Neural progenitor cell (in vitro differentiated cells): ENCODE measurements around the gene MVD. TPM values are rescaled to one million over a fixed set of nuclear protein-coding genes. Genes with fewer than 3 reads are reported as not detected.
A peak's percentile ranks its signal among the peaks of the same experiment; 100 is the strongest.

Experiments used
- DNase-seq: peaks from one replicate; pipeline ENCODE4 v3.0.0-alpha.2; 2016; ENCODE audit warnings: low spot score
- H2AFZ ChIP-seq: fragments of 200-600 bp; sonication (generic); replicated peaks from 2 replicates; pipeline ENCODE4 v1.6.1; 2016; ENCODE audit warnings: antibody characterized with exemption
- H3F3A ChIP-seq: fragments of 200-600 bp; sonication (generic); 2 replicates; pipeline ENCODE4 v1.6.1; 2016; ENCODE audit warnings: antibody characterized with exemption, low read depth
- H3K27ac ChIP-seq: fragments of 200-600 bp; sonication (generic); 2 replicates; pipeline ENCODE4 v1.5.1; 2016; ENCODE audit warnings: mild to moderate bottlenecking
- H3K27me3 ChIP-seq: fragments of 200-600 bp; sonication (generic); 2 replicates; pipeline ENCODE4 v1.6.1; 2016; ENCODE audit warnings: mild to moderate bottlenecking, moderate library complexity
- H3K36me3 ChIP-seq: fragments of 200-600 bp; sonication (generic); 2 replicates; pipeline ENCODE4 v1.5.1; 2016
- H3K4me1 ChIP-seq: fragments of 200-600 bp; sonication (generic); 2 replicates; pipeline ENCODE4 v1.6.1; 2016; ENCODE audit warnings: mixed run types
- H3K4me2 ChIP-seq: fragments of 200-600 bp; sonication (generic); 2 replicates; pipeline ENCODE4 v1.6.1; 2016
- H3K4me3 ChIP-seq: fragments of 200-600 bp; sonication (generic); 2 replicates; pipeline ENCODE4 v1.5.1; 2016
- H3K79me2 ChIP-seq: fragments of 200-600 bp; sonication (generic); 2 replicates; pipeline ENCODE4 v1.6.1; 2016; ENCODE audit warnings: low read depth
- H3K9ac ChIP-seq: fragments of 200-600 bp; sonication (generic); 2 replicates; pipeline ENCODE4 v1.6.1; 2016
- H3K9me3 ChIP-seq: fragments of 200-600 bp; sonication (generic); 2 replicates; pipeline ENCODE4 v1.5.1; 2016; ENCODE audit warnings: low read depth
- H4K20me1 ChIP-seq: fragments of 200-600 bp; sonication (generic); 2 replicates; pipeline ENCODE4 v1.6.1; 2016; ENCODE audit warnings: low read depth
- H3K27ac Mint-ChIP-seq: 3 replicates; pipeline ENCODE4 v1.8.0; 2021; ENCODE audit warnings: mixed read lengths
- H3K27me3 Mint-ChIP-seq: 2 replicates; pipeline ENCODE4 v1.8.0; 2022; ENCODE audit warnings: low read depth, mild to moderate bottlenecking, inconsistent platforms, moderate library complexity, mixed read lengths; ENCODE audit not compliant: insufficient read depth
- H3K36me3 Mint-ChIP-seq: 3 replicates; pipeline ENCODE4 v1.8.0; 2021; ENCODE audit warnings: mixed read lengths
- H3K4me1 Mint-ChIP-seq: 3 replicates; pipeline ENCODE4 v1.8.0; 2021; ENCODE audit warnings: mixed read lengths
- H3K4me3 Mint-ChIP-seq: 3 replicates; pipeline ENCODE4 v1.8.0; 2021; ENCODE audit warnings: mild to moderate bottlenecking, moderate library complexity, mixed read lengths
- H3K9me3 Mint-ChIP-seq: 3 replicates; pipeline ENCODE4 v1.8.0; 2020; ENCODE audit warnings: mixed read lengths
- CTCF ChIP-seq: fragments of 200-600 bp; sonication (generic); IDR thresholded peaks from 2 replicates; pipeline ENCODE4 v1.5.1; 2017; ENCODE audit warnings: antibody characterized with exemption, mild to moderate bottlenecking
- EZH2 ChIP-seq: fragments of 200-600 bp; sonication (generic); IDR thresholded peaks from 2 replicates; pipeline ENCODE4 v1.6.1; 2017; ENCODE audit warnings: antibody characterized with exemption, mild to moderate bottlenecking, moderate library complexity
- EZH2phosphoT487 ChIP-seq: fragments of 200-600 bp; sonication (generic); IDR thresholded peaks from 2 replicates; pipeline ENCODE4 v1.6.1; 2017; ENCODE audit warnings: antibody characterized with exemption
- total RNA-seq: library from RNA; depleted of rRNA; stranded (reverse); fragments of >200 nt; gene quantifications from 2 replicates; pipeline ENCODE4 v1.2.3, GENCODE V29; 2015; ENCODE audit warnings: low replicate concordance

MVD gene
- total RNA-seq, 1 donor from 2014 or later = 12.7 TPM

DNA sequence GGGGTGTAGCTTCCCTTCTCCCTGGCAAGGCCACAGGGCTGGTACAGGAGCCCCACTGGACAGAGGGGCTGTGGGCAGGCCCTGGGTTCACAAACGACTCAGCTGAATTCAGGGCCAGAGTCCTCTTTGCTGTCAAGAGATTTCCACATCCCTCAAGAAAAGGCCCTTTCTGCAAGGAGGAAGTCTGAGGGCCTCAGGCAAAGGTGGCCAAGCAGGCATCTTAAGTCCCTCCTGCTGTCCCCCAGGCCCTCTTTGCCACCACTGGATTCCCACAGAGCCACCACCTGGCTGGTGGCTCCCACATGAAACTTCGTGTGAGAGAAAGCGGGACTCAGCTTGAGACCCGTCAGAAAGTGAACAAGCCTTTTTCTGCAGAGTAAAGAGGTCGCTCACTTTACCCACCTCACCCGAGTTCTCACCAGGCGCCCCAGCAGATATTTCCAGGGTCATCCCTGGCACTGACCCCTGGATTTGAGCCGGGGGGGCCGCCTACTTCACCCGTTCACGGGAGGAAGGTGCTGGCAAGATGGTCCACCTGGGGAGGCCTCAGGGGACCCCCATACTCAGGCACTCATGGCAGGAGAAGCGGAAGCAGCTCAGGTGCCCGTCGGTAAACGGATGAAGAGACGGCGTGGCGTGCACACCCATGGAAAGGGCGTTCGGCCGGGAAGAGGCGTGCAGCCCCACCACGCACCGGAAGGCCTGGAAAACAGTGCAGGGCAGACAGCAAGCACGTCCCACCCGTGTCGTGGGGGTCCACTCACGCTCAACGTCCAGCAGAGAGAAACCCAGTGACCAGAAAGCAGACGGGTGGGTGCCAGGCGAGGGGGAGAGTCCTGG lies 39.7 kb upstream of the MVD start:
- no peaks in the 10 kb centered on the region for H3K36me3 Mint-ChIP-seq
- Histone ChIP-seq H3F3A (no peaks in the 10 kb centered on the region), H4K20me1 (peaks cover 19% of the 10 kb centered on the region), H3K4me1 (peaks cover 10% of the 10 kb centered on the region), H3K9ac (no peak overlapping the region), H3K9me3 (no peaks in the 10 kb centered on the region), H3K79me2 (peaks cover 31% of the 10 kb centered on the region), H3K36me3 (no peaks in the 10 kb centered on the region), H3K4me2 (no peak overlapping the region), H3K27me3 (no peaks in the 10 kb centered on the region), H3K27ac (no peak overlapping the region), H2AFZ (no peak overlapping the region), H3K4me3 (no peak overlapping the region)
- peak overlapping the region; percentile 64 for H3K4me3 Mint-ChIP-seq
- TF ChIP-seq CTCF = no peak
- H3K27me3 Mint-ChIP-seq = no peaks in the 10 kb centered on the region
- no peak overlapping the region for H3K27ac Mint-ChIP-seq
- H3K4me1 Mint-ChIP-seq = peaks cover 21% of the 10 kb centered on the region
- H3K9me3 Mint-ChIP-seq = no peaks in the 10 kb centered on the region
- no peak for DNase-seq

DNA sequence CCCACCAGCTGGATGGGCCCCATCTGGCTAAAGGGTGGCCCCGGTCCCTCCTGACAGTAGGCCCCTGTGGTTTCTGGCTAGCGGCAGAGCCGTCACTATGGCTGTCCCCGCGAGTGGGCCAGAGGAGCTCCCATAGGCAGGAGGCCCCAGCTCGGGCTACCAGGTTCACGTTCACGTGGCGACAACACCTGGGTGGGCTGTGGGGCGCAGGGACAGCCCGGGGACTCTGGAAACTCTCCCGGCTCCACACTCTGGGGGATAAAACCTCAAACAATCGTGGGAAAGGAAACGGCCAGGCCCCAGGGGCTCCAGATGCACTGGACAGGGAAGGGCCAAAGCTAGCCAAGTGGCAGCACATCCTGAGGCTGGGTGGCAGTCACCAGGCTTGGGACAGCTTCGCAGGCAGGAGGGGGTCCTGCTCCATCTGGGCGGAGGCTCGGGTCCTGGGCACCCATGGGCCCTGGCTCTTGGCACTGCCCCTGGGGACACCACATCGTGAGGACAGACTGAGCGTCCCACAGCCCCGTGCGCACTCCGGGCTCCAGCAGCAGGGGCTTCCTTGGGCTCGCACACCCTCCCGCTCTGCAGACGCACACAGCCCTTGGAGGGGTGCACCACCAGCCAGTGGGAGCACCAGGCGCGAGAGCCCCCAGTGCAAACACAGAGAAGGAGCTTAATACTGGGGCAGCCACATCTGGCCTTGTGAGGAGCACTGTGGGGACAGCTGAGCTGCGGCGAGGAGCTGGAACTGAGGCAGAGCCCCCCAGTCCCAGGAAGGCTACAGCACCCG lies 38.9 kb upstream of the MVD start:
- no peak overlapping the region for H3K4me2 ChIP-seq
- peaks cover 6% of the 10 kb centered on the region for H3K4me1 ChIP-seq
- Mint-ChIP-seq H3K9me3 (no peaks in the 10 kb centered on the region), H3K27me3 (peaks cover 2% of the 10 kb centered on the region), H3K36me3 (no peaks in the 10 kb centered on the region), H3K4me1 (peaks cover 14% of the 10 kb centered on the region), H3K4me3 (no peak overlapping the region), H3K27ac (no peak overlapping the region)
- no peak overlapping the region for H3K4me3 ChIP-seq
- DNase-seq = no peak
- H3K9me3 ChIP-seq = no peaks in the 10 kb centered on the region
- H3K36me3 ChIP-seq = no peaks in the 10 kb centered on the region
- no peaks in the 10 kb centered on the region for H3F3A ChIP-seq
- H3K9ac ChIP-seq = no peak overlapping the region
- TF ChIP-seq CTCF (no peak), EZH2phosphoT487 (no peak), EZH2 (no peak)
- no peaks in the 10 kb centered on the region for H3K27me3 ChIP-seq
- H4K20me1 ChIP-seq = peaks cover 19% of the 10 kb centered on the region
- H3K27ac ChIP-seq = no peak overlapping the region
- peaks cover 23% of the 10 kb centered on the region for H3K79me2 ChIP-seq
- H2AFZ ChIP-seq = no peak overlapping the region

GRCh38 chr16:88700636-88701482 lies 38.0 kb upstream of the MVD start:
- Histone ChIP-seq H3K27me3 (no peaks in the 10 kb centered on the region), H3K4me2 (no peak overlapping the region), H2AFZ (no peak overlapping the region), H3K79me2 (peaks cover 19% of the 10 kb centered on the region), H3K9ac (no peak overlapping the region), H3K4me3 (no peak overlapping the region), H3K36me3 (no peaks in the 10 kb centered on the region), H3K9me3 (no peaks in the 10 kb centered on the region), H4K20me1 (peaks cover 19% of the 10 kb centered on the region), H3K4me1 (peaks cover 6% of the 10 kb centered on the region), H3F3A (no peaks in the 10 kb centered on the region), H3K27ac (no peak overlapping the region)
- no peak for DNase-seq
- Mint-ChIP-seq H3K27me3 (peaks cover 2% of the 10 kb centered on the region), H3K4me3 (no peak overlapping the region), H3K27ac (no peak overlapping the region), H3K4me1 (peaks cover 14% of the 10 kb centered on the region), H3K36me3 (no peaks in the 10 kb centered on the region), H3K9me3 (no peaks in the 10 kb centered on the region)
- no peak for TF ChIP-seq CTCF
- no peak for TF ChIP-seq EZH2phosphoT487
- TF ChIP-seq EZH2 = no peak
